ENCODE data around the gene XPO1.

GRCh38 chr2:61549546-61549945 is 11.4 kb upstream of the XPO1 start:
- TF ChIP-seq CTCF (IDR thresholded peaks at IDR 0.05; ENCODE audit: insufficient read depth, low read length, poor library complexity, severe bottlenecking) (no peak), EZH2phosphoT487 (conservative IDR thresholded peaks at IDR 0.05; ENCODE audit: low read length) (no peak)

Measured in SU-DHL-6 (cell line).